Hindlimb muscle (tissue), 1 donor: ENCODE measurements around the gene DCHS1. TPM values are rescaled to one million over a fixed set of nuclear protein-coding genes. Genes with fewer than 3 reads are reported as not detected.
A peak's percentile ranks its signal among the peaks of the same experiment; 100 is the strongest.

Experiments used
- DNase-seq: peaks from one replicate; pipeline ENCODE4 v3.0.0-alpha.2; 2013
- polyA plus RNA-seq: library from polyadenylated mRNA; unstranded; fragments of 120-200 nt; gene quantifications from one replicate; pipeline ENCODE4 v1.2.1, GENCODE V29; 2013; ENCODE audit not compliant: insufficient read length

Gene DCHS1
- polyA plus RNA-seq, 1 donor = 43.8 TPM

- DNase-seq = no peak
Measured at GRCh38 chr11:6673523-6674218, 18.1 kb upstream of the DCHS1 start.

DNA sequence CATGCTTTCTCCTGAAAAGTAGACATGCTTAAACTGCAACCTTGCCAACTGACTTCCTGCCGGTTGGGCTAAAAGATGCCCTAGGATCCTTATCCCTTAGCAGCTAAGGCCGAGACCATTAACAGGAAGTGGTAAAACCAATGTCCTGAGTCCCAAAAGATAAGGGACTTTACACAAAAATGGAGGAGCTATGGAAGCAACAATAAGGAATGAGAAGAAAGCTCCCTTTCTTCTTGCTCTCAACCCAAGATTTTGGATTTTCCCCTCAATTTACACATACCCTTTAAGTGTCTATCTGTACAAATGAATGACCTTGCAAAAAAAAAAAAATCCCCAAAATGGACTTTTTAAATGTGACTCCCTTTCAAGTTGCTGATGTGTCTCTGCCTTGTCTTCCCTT lies 16.4 kb upstream of the DCHS1 start:
- DNase-seq = no peak

- no peak for DNase-seq
Measured at GRCh38 chr11:6670202-6670830, 14.7 kb upstream of the DCHS1 start.

GRCh38 chr11:6667733-6668374 lies 12.2 kb upstream of the DCHS1 start:
- DNase-seq = no peak

DNA sequence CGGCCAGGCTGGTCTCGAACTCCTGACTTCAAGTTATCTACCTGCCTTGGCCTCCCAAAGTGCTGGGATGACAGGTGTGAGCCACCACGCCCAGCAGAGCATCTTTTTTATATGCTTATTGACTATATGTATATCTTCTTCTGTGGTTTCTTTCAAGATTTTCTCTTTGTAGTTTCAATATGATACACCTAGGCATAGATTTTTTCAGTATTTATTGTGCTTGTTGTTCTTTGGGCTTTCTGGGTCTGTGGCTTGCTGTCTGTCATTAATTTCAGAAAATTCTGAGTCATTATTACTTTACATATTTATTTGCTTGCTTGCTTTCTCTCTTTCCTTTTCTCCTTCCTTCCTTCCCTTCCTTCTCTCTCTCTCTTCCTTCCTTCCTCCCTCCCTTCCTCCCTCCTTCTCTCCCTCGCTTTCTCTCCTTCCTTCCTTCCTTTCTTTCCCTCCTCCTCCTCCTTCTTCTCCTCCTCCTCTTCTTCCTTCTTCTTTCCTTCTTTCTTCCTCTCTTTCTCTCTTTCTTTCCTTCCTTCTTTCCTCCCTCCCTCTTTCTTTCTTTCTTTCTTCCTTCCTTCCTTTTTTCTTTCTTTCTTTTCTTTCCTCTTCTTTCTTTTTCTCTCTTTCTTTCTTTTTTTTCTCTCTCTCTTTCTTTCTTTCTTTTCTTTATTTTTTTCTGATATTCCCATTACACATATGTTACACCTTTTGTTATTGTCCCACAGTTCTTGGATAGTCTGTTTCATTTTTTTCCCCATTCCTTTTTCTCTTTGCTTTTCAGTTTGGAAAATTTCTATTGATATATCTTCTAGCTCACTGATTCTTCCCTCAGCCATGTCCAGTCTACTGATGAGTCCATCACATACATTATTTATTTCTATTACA lies 10.9 kb upstream of the DCHS1 start:
- DNase-seq = no peak

DNA sequence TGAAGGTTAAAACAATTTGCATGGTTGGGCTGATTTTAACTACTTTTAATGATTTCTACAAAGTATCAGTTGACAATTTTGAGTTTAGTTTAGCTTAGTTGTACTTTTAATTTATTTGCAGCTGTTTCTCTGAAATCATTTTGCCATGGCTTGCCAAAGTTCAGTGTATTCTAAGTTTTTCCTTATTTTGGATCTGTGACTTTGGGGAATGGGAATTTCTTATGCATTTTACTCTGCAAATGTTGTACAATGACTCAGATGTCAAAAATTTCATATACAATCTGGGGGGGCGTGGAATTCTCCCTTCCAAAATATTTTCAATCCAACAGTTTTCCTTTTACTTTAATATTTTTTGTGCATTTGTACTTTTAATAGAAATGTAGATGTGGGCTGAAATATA lies 8.9 kb upstream of the DCHS1 start:
- DNase-seq = no peak

- no peak for DNase-seq
Measured at GRCh38 chr11:6663794-6664469, 8.3 kb upstream of the DCHS1 start.

DNA sequence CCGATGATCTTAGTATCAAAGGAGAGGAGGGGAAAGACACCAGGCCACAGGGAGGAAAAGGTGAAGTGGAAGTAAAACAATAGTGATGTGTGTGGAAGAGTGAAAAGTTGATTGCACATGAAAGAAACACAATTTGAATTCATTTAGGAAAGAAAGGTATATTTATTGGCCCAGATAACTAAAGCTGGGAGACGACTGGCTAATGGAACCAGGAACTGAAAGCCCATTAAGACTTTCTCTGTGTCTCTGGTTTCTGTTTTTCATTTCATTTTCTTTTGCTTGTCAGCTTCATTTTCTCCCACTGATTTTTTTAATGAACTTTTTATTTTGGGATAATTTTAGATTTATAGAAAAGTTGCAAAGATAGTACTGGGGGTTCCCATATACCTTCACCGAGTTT lies 5.1 kb upstream of the DCHS1 start:
- no peak for DNase-seq

DNA sequence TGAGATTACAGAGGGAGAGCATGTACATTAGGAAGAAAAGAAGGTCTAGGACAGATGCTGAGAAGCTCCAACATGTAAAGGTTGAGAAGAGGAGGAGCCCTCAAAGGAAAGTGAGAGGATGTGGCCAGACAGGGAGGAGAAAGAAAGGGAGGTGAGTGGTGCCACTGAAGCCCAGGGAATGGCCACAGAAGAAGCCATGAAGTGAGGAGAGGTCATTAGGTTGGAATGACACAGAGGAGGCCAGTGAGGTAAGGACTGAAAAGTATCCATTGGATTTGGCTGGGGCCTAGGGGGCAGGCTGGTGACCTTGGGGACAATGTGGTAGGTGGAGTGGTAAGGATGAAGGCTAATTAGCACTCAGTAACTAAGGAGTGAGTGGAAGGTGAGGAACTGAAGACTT lies 3.0 kb upstream of the DCHS1 start:
- no peak for DNase-seq

DNA sequence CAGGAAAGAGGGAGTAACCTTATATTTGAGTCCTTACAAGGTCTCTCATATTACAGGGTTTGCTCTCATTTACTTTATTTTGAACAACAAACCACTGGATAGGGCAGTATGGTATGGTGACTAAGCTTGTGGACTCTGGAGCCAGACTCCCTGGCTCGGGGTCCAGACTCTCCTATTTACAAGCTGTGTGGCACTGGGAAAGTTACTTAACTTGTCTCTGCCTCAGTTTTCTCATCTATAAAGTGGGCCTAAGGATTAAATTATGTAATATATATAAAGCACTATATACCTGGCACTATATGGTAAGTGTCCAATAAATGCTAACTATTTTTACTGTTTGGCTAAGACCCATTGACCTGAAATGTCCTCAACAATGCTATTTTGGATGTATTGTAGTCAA lies 1.7 kb upstream of the DCHS1 start:
- no peak for DNase-seq

DNA sequence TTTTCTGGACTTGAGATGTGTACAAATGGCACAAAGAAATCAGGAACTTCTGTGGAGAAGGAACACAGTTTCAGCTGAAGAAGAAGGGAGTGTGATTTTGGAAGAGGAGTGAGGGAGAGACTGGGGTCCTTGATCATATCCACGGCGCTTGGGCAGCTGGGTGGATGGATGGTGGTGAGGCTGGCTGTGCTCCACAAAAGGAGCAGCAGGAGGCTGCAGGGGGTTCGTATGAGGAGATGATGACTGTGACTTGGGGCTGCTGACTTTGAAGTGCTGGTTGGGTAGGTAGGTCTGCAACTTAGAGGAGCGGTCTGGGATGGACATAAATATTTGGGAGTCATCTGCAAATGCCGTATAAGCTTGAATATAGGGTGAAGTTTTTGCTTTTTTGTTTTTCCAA lies 1.3 kb upstream of the DCHS1 start:
- DNase-seq = no peak

- no peak for DNase-seq
Measured at GRCh38 chr11:6656584-6656915, 941 bp upstream of the DCHS1 start.

DNA sequence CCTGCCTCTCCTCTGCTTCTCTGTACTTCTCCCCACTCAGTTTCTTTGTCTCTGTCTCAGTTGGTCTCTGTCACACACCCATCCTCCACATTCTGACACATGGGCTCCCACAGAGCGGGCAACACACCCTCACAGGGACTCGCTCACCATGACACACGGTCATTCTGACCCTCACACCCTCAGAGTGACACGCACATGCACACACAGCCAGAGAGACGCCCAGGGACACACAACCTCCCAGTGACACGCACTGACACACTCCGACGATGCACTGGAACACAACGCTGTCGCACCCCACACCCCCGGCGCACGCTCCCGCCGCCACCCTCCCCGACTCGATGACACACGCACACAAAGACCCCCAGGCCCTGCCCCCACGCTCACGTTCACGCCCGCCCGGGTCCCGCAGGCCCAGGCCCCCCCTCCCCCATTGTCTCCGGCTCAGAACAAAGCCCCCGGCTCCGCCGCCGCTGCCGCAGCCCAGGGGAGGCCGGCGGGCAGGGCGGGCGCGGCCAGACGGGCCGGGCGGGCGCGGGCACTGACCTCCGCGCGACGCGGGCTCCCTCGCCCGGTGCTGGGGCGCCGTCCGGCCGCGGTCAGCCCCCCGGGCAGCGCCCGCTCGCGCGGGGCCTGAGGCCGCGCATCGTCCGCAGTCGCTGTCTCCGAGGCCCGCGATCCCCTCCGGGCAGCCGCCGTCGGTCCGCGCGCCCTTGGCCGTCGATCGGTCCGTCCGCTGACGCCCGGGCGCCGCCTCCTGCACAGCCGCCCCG lies 404 bp downstream of the DCHS1 start:
- peak; percentile 59 for DNase-seq

DNA sequence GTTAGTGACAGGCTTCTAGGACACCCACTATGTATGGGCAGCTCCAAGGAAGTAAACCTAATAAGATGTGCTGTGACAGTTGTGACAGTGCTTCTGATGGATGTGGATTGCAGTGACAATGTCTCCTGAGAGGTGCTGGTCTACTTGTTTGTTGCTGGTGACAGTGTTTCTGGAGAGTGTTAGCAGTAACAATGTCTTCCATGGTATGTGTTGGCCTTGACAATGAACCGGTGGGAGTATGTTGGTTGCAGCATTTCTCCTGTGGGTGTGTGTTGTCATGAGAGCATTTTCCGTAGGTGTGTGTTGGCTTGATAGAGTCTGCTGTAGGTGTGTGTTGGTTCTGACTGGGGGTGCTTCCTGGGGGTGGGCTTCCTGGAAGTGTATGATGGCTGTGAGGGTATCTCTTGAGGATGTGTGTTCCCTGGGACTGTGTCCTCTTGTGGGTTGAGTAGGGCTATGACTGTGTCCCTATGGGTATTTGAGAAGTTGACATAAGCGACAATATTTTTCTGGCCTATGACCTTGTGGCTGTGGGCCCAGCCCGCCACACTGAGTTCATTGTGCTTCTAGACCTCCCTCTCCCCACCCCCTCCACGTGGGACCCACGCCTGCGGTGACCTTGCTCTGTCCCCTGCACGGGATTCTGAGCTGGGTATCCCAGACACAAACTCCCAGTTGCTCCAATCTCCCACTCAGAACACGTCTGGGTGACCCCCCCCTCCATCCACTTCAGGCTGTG lies 1.2 kb downstream of the DCHS1 start:
- no peak for DNase-seq

- no peak for DNase-seq
Measured at GRCh38 chr11:6653656-6654055, 2.0 kb downstream of the DCHS1 start.

- no peak for DNase-seq
Measured at GRCh38 chr11:6653097-6653496, 2.5 kb downstream of the DCHS1 start.

DNA sequence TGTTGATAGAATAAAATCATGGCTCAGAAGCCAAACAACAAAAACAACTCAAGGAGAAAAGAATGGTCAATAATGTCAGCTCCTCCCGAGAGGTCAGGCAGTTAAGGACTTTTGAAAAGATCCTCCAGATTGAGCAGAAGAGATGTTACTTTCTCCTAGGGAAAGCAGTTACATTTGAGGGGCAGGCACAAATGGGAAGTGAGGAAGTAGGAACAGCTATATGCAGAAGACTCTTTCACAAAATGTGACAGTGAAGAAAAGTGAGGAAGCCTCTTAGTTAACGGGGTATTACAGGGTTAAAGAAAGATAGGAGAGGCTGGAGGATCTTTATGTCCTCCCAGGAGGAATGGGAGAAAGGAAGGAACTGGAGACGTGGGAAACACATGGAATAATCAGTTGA lies 3.4 kb downstream of the DCHS1 start:
- DNase-seq = no peak

GRCh38 chr11:6650980-6651379 lies 4.6 kb downstream of the DCHS1 start:
- no peak for DNase-seq

DNA sequence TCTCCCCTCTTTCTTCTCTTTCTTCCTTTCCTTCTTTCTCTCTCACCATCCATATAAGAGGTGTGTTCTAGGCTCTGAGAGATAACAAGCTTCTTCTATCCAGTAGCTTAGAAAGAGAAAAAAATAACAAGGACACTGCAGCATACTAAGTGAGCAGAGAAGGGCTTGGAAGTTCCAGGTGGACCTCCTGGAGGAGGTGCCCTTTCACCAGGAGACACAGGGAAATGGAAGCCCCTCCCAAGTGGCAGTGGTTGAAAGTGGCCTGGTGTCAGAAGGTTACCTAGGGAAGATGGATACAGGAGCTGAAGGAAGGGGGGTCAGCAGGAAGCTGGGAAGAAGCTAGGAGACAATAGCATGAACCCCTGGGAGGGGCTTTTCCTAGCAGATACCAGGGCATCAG lies 5.5 kb downstream of the DCHS1 start:
- DNase-seq = no peak

DNA sequence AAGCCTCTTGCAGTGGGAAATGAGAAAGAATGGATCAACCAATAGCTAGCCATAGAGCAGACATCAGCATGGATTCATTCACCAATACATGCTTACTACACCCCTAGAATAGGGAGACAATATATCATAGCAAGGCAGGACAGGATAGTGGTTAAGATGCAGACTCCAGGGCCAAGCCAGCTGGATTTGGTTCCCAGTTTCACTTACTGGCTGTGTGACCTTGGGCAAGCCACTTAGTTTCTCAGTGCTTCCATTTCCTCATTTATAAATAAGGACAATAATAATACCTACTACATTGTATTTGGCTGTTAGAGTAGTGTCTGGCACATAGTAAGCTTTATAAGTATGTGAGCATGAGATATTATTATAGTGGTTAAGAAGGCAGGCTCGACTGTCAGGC lies 7.1 kb downstream of the DCHS1 start:
- no peak for DNase-seq

GRCh38 chr11:6647836-6648235 lies 7.8 kb downstream of the DCHS1 start:
- DNase-seq = no peak
